Right hindlimb (tissue), 1 donor: ENCODE results near the gene APPBP2.
"Not testable (repeated sequence)": the region's sequence is repeated elsewhere in the genome, so short reads cannot be mapped to it uniquely, and the experiment has no call there.

Experiments used
- DNase-seq: peaks from one replicate; pipeline ENCODE4 v3.0.0-alpha.2; 2018

Gene APPBP2

DNA sequence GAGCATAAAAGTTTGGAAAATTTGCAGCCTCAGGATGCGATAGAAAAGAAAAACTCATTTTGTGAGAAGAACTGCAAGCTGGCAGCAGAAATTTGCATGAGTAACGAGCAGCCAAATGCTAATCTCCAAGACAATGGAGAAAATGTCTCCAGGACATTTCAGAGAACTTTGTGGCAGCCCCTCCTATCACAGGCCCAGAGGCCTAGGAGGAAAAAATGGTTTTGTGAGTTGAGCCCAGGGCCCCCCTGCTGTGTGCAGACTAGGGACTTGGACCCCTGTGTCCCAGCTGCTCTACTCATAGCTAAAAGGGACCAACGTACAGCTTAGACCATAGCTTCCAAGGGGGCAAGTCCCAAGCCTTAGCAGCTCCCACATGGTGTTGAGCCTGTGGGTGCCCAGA is 34.3 kb downstream of the APPBP2 start:
- no peak for DNase-seq

DNA sequence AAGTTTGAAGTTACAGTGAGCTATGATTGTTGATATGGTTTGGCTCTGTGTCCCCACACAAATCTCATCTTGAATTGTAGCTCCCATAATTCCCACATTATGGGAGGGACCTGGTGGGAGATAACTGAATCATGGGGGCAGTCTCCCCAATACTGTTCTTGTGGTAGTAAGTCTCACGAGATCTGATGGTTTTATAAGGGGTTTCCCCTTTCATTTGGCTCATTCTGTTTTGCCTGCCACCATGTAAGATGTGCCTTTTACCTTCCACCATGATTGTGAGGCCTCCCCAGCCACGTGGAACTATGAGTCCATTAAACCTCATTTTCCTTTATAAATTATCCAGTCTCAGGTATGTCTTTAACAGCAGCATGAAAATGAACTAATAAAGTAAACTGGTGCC is 35.4 kb downstream of the APPBP2 start:
- DNase-seq = not testable (repeated sequence)

DNA sequence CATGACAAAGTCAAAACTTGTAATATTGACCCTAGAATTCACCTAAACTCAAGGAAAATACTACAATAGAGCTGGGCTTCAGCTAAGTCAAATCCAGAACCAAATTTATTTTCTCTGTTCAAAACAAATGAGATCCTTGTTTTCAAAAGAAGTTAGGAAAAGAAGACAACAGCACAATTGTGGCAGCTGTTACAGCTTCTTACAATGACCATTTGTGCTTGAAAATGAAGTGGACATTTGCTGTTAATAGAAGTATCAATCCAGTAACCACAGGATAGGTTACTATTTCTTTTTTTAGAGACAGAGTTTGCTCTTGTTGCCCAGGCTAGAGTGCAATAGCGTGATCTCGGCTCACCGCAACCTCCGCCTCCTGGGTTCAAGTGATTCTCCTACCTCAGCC is 44.4 kb downstream of the APPBP2 start:
- no peak for DNase-seq

DNA sequence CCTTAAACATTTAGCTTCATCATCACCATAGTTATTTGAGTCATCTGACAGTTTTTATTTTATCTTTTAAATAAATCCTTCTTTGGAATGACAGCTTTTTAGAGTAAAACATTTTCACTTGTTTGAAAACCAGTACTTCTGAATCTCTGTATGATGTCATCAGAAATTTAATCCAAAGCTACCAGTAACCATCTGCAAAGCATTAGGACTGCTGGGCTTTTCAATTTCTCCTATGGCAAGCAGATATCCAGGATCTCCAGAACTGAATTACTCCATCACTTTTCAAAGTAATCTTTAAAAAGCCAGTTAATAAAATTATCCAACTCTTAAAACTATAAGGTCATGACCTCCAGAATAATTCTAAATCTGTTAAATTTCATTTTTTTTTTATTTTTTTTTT is 52.3 kb downstream of the APPBP2 start:
- DNase-seq = no peak

DNA sequence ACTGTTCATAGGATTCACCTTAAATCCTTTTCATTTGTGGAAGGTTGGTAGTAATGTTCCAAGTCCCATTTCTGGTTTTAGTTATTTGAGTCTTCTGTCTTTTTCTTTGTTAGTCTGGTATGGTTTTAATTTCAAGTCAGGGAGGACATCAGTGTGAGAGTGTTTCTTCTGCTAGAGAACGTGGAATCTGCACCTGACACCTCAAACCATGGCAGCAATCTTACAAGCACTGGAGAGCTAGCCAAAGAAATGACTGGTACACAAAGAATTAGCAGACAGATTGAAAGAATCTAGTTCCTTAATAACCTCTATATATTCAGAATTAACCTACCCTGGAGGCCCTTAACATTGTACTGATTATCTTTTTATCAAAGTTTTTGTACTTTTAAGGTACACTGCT is 53.6 kb downstream of the APPBP2 start:
- no peak for DNase-seq

DNA sequence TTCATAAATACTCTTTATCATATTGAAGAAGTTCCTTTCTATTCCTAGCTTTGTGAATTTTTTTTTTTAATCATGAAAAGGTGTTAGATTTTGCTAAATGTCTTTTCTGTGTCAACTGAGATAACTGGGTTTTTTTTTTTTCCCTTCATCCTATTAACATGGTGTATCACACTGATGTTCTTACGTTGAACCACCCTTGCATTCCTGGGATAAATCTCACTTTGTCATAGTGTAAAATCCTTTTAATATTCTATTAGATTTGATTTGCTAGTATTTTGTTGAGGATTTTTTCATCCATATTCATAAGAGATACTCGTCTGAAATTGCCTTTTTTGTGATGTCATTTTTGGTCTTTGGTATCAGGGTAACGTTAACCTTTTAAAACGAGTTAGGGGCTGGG is 54.6 kb downstream of the APPBP2 start:
- DNase-seq = no peak

DNA sequence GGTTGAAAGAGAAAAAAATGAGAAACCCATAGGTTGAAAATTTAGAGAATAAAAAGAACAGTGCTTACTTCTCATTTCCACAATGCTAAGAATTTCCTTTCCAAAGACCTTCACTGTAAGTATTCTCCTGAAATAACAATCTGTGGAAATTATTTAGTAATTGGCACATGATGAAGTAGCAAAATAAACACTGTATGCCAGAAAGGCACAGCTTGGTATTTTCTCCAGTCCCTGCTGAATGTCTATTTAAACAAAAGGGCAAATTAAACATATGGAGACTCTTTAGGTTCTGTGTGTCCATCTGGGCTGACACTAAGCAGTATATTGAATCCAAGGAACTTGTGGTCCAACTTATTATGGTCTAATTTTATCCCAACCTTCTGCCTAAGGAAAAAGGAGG is 57.7 kb downstream of the APPBP2 start:
- DNase-seq = no peak

DNA sequence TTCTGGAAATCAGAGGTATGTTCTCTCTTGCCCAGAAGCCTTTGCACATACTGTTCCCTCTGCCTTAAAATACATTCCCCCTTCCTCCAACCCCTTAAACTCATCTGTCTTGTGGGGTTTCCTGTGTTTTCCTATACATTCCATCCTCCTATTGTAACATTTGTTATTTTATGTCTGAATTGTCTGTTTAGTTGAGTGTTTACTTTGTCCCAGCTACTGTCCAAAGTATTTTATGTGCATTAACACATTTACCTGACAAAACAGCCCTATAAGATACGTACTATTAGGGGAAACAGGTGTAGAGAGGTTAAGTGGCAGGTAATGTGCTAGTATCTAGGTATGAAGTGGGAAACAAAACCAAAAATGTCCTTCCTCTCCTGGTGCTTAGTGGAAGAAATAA is 61.7 kb downstream of the APPBP2 start:
- DNase-seq = no peak

DNA sequence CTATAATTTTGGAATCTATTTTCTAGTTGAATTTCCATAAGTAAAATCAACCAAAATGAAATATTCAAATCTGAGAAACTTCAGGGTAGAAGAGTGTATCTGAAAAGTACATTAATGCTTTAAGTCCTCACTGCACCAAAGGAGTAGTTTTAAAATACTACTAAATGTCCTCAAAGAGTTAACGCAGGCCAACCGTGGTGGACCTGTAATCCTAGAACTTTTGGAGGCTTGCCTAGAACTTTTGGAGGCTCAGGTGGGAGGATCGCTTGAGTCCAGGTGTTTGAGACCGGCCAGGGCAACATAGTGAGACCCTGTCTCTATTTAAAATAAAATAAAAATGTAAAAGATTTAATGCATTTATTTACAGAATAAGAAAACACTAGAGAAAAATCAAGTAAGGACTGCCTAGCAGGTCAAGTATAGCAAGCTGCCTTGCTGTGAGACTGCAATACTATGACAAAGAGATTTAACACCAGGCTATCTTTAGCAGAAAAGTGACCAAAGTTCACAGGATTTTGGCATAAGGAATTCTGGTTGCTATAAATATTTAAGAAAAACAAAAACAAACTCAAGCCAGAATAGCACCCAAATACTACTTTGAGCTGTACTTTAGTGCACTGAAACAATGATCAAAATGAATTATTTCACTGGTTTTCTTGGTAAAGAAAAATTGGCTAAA is 62.7 kb downstream of the APPBP2 start:
- DNase-seq = no peak

DNA sequence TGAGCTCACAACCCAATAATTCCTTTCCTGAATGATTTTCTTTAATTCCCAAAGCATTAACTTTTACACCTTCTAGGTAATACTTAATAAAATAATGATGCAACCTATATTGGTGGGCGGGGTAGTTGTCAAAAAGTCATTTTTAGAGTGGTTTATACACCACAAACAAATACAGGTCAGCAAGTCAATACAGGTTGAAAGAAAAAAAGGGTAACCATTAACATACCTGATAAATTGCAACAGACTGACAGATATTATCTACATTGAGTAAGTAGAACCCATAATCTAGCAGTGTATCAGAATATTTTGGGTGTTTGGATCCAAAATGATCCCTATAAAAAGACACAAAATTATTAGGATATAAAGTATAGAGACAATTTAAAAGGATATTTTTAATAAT is 64.5 kb downstream of the APPBP2 start:
- DNase-seq = no peak

DNA sequence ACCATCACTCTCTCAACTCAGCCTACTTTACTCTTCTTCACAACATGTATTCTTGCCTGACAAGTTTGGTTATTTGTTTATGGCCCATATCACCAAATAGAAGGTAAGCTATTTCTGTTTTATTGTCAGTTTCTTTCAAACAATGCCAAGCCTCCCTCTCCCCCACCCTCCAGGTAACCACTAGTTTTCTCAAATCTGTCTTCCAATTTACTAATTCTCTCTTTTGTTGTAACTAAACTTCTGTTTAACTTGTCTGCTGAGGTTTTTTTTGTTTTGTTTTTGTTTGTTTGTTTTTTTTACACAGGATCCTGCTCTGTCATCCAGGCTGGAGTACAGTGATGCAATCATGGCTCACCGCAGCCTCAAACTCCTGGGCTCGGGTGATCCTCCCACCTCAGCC is 68.9 kb downstream of the APPBP2 start:
- DNase-seq = no peak

DNA sequence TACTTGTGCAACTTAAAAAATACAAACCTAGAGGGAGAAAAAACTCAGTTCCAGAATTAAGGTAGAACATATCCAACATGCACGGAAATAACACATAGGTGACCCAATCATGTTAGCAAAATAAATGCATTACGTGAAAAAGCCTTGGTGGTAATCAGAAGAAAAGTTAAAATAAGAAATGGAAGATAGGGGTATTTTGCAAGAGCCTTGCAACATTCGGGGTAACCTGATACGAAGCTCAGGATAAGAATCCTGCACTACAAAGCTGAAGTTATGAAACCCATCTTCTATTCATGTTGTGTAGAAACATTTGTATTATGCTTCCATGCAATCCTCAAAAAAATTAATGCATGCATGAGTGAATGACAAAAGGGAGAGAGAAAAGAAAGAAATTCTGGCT is 70.7 kb downstream of the APPBP2 start:
- DNase-seq = no peak

DNA sequence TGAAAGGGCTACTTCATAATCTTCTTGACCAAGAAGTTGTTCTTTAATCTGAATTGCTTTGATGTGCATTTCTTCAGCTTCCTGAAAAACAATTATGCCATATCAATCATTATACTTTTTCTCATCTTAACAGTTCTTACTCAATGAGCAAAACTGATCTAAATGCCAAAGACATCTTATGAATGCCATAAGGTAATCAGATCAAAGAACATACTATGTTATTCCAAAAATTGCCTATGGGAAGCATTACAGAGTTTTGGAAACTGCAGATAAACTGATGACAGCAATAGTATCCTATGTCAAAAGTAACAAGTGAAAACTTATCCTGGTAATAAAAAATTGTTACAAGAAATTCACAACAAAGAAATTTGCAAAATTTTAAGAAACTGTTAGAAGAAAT is 74.1 kb downstream of the APPBP2 start:
- DNase-seq = no peak

DNA sequence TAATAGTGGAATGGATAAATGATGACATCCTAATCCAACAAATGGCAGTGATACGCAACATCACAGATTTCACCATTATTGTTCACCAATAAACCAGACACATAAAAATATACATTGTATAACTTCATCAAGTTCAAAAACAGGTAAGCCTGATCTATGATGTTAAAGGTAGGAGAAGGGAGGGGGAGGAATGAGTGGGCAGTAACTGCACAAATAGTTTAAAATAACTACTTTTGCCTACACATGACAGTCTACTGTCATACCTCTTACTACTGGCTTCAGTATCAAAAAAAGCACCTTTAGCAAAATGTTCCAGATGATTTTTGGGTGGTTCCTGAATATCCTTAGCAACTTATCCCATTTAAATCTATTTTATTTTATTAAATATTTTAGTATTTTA is 75.0 kb downstream of the APPBP2 start:
- DNase-seq = no peak

DNA sequence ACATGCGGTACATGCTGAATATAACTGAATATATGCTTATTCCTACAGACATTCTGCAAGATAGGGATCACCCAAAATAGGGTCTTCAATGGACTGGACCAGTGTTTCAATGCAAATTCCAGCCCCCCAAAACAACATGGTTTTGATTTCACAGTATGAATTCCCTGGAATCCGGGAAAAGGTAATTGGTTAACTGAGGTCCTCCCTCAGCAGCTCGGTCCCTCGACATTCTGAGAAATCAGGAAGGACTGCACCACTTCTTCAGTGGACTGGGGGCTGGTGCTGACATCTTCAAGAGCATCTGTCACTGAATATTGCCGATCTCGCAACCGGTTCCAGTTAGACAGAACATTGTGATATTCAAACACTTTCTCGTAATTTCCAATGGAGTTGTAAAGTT is 78.7 kb downstream of the APPBP2 start:
- no peak for DNase-seq

DNA sequence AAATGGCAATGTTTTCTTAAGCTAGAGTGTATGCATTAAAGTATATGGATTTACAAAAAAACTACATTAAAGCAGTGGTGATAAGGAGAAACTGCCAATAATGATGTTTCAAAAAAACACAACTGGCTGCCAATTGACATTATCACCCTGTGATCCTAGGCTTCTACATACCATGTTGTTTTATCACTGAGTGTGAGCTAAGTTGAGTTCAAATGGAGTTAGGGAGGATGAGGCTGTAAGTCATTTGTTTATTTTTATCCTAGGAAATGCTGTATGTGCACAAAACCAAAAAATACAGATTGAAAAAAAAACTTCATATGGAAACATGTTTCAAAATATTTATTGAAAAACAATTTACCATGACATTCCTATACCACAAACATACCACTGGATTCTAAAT is 80.9 kb downstream of the APPBP2 start:
- DNase-seq = no peak

DNA sequence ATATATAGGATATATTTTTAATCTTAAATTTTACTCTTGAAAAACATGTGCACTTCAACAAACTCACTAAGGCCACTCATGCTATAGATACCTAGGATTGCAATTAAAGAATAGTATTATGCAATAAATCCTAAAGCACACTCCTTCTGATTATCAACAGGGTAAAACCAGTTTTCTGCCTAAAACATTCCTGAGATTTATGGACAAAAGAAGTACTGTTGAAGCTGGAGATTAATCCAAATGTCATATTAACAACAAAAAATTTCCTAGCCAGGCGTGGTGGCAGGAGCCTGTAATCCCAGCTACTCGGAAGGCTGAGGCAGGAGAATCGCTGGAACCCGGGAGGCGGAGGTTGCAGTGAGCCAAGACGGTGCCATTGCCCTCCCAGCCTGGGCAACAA is 82.3 kb downstream of the APPBP2 start:
- DNase-seq = no peak

DNA sequence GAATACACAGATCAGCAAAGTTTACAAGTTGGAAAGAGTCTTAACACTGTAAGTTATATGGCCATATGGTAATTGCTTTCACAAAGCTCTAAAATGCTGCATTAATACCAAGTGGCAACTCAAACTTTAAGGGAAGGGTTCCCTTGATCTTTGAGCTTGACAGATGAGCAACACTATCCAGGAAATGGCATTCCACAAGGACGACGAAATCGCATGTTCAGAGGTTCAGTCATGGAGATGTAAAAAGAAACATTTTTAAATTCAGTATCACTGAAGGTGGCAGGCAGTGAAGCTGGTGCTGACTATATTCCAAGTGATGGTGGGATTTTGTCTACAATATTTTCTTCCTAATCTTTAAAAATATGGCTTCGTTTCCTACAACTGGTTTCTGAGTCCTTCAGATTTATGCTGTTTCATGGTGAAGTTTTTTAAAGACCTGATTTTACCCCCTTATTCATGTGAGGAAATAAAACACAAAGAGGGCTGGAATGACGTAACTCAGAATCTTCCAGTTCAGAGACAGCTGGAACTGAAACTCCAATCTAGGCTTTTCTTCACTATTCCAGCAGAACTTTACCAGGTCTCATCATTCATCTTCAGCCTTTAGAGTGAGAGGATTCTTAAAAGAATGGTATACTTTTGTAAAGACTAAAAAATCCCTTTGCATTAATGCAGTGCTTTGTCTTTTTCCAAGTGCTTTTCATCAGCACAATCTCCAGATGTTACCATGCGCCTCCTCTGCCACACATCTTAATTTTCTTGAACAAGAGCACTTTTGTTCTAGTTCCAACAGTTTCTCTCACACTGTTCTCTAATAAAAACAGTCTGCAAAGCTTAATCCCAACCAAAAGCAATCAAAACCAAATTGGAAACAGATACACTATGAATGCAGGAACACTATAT is 83.5 kb downstream of the APPBP2 start:
- DNase-seq = no peak

DNA sequence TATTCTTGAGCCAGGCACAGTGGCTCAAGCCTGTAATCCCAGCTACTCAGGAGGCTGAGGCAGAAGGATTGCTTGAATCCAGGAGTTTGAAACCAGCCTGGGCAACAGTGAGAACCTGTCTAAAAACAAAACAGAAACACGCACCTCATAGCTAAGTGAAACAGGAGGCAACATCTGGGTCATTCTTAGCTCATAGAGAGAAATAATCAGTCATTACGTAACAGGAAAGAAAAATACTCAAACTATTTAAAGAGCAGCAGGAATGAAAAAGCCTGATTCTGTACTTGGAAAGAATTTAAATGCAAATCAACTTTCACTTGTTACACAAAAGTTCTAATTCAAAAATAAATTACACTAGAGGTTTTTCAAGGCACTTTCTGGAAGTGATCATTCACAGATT is 86.5 kb downstream of the APPBP2 start:
- no peak for DNase-seq

DNA sequence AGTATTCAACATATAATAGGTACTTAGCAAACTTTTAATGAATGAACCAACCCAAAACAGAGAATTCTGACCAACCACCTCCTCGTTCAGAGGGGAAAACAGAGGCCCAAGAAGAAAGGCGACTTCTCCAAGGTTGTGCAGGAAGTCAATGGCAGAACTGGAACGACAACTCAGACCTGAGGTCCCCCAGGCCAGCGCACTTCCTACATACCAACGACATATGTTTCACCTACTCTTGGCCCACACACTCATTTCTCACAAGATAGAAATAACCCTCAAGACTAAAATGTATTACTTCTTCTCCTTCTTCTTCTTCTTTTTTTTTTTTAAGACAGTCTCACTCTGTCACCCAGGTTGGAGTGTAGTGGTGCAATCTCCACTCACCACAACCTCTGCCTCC is 89.4 kb downstream of the APPBP2 start:
- DNase-seq = no peak

DNA sequence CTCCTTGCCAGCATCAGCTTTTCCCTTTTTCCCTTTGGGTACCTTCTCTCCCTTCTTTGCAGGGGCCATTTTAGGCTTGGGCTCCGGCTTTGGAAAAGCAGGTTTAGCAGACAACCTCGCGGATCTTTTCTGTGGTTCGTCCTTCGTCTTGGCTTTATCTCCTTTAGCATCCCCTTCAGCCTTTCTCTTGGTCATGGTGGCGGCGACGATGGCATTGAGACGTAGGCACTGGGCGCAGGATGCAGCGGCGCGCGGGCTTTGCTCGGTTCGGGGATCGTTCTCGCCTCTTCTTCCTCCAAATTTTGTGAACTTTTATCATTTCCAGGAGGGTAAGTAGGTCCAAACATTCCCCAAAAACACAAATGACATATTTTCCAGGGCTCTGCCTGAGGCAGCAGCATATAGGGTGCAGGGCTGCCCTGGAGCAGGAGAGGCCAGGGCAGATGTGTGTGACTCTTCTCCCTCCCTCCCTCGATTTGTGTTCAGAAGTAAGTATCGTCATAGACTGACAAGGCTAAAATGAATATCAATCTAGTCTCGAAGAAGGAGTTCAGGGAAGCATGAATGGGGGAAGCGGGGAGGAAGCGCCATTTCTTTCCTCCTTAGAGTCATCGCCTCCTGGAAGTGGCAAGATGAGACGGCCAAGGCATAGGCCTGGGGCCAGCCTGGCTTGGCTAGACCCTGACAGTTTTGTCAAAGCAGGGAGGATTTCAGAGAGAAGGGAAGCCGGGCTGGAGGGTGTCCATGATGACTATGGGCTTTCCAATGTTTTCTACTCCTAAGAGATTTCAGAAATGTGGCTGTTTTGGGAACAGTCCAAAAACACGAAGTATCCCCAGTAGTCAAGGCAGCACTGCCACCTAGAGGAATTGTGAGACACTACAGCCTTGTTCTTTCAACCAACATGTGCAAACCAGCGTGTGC is 90.5 kb downstream of the APPBP2 start:
- peak; percentile 82 for DNase-seq

DNA sequence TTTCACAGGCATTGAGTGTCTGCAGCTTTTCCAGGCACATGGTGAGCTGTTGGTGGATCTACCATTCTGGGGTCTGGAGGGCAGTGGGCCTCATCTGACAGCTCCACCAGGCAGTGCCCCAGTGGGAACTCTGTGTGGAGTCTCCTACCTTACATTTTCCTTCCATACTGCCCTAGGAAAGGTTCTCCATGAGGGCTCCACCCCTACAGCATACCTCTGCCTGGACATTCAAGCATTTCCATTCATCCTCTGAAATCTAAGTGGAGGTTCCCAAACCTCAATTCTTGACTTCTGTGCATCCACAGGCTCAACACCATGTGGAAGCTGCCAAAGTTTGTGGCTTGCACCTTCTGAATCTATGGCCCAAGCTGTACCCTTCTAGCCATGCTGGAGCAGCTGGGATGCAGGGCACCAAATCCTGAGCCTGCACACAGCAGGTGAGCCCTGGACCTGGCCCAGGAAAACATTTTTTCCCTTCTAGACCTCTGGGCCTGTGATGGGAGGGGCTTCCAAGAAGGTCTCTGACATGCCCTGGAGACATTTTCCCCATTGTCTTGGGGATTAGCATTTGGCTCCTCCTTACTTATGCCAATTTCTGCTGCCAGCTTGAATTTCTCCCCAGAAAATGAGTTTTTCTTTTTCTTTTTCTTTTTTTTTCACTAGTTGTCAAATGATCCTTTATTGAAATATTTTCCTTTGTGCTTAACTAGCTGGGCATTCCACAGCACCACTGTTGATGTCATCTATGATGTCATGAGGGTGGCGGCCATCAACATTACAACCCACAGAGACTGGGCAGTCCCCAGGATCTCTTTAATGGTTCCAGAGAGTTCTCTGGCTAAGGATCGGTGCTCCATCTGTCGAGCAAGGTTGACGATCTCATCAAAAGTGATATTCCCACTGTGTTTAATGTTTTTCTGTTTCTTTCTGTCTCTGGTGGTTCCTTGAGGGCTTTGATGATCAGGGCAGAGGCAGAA is 92.7 kb downstream of the APPBP2 start:
- DNase-seq = not testable (repeated sequence)
